ENCODE data around the gene YES1. TPM values are rescaled to one million over a fixed set of nuclear protein-coding genes. Genes with fewer than 3 reads are reported as not detected.

YES1 gene
- total RNA-seq, 4 donors from 2014 or later, result 46.2 to 119 (median 83.0) TPM

DNA sequence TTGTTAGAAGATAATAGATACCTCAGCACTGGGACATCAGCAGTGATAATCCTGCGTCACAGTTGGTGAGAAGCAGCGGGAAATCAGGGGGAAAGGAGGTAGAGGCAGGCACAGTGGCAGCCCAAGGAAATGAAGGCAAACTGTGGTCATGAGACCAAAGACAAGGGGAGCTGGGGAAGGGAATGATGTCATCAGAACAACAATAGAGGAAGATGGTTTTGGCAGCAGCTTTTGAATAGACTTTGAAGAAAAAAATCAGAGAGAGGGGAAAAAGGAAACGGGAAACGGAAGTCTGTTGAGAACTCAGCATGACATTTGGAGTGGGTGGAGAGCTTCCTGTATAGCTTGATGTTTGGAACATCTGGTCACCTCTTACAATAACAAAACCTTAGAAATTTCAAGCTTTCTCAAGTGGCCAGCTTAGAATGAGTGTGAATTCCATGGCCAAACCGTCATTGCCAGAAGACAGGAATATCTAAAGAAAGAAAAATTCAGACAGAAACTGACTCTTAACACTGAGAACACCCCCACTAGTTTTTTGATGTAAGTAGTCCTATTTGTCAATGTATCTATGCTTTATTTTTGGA lies 18.4 kb upstream of the YES1 start:
- H3K4me3 ChIP-seq, result no peak overlapping the region
- TF ChIP-seq, protein P1, sequence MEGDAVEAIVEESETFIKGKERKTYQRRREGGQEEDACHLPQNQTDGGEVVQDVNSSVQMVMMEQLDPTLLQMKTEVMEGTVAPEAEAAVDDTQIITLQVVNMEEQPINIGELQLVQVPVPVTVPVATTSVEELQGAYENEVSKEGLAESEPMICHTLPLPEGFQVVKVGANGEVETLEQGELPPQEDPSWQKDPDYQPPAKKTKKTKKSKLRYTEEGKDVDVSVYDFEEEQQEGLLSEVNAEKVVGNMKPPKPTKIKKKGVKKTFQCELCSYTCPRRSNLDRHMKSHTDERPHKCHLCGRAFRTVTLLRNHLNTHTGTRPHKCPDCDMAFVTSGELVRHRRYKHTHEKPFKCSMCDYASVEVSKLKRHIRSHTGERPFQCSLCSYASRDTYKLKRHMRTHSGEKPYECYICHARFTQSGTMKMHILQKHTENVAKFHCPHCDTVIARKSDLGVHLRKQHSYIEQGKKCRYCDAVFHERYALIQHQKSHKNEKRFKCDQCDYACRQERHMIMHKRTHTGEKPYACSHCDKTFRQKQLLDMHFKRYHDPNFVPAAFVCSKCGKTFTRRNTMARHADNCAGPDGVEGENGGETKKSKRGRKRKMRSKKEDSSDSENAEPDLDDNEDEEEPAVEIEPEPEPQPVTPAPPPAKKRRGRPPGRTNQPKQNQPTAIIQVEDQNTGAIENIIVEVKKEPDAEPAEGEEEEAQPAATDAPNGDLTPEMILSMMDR (IDR thresholded peaks at IDR 0.05), result no peak
- TF ChIP-seq POLR2A (IDR thresholded peaks at IDR 0.05), result no peak
- DNase-seq, result no peak
- H3K36me3 ChIP-seq, result no peaks in the 10 kb centered on the region
- H3K4me1 ChIP-seq, result peaks cover 0 to 5% (median 0%) of the 10 kb centered on the region in 4 donors
- H3K9me3 ChIP-seq, result no peaks in the 10 kb centered on the region
- no peak overlapping the region for H3K27ac ChIP-seq
- no peaks in the 10 kb centered on the region for H3K27me3 ChIP-seq

DNA sequence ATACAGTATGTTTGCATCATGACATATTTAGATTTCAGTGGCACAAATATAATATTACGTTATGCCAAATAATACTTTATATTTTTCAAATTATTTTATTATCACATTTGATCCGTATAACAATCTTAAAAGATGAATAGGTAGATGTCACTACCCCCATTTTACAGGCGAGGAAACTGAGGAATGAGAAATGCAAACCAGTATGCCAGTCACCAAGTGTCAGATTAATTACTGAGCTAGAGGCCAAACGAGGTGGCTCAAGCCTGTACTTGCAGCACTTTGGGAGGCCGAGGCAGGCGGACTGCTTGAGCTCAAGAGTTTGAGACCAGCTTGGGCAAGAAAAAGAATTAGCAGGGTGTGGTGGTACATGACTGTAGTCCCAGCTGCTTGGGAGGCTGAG lies 17.4 kb upstream of the YES1 start:
- Histone ChIP-seq H3K36me3 (no peaks in the 10 kb centered on the region), H3K4me1 (peaks cover 0 to 5% (median 0%) of the 10 kb centered on the region in 4 donors), H3K9me3 (no peaks in the 10 kb centered on the region), H3K27ac (no peak overlapping the region), H3K4me3 (no peak overlapping the region), H3K27me3 (no peaks in the 10 kb centered on the region)
- no peak for TF ChIP-seq POLR2A (IDR thresholded peaks at IDR 0.05)
- TF ChIP-seq, protein P1 (IDR thresholded peaks at IDR 0.05), result no peak
- DNase-seq, result no peak

DNA sequence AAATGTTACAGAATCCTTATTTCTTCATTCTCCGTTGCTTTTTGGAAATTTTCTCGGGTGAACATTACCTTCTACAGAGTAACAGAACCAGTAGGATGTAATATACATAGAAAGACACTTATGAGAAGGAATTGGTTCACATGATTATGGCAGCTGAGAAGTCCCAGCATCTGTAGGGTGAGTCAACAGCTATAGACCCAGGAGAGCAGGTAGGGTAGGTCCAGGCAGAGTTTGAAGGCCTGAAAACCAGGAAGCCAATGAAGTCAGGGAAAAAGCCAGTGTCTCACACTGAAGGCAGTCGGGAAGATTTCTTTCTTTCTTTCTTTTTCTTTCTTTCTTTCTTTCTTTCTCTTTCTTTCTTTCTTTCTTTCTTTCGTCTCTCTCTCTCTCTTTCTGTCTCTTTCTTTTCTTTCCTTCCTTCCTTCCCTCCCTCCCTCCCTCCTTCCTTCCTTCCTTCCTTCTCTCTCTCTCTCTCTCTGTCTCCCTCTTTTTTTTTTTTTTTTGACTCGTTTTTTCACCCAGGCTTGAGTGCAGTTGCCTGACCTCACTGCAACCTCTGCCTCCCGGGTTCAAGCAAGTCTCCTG lies 15.1 kb upstream of the YES1 start:
- TF ChIP-seq POLR2A (IDR thresholded peaks at IDR 0.05), result no peak
- TF ChIP-seq, protein P1 (IDR thresholded peaks at IDR 0.05), result no peak
- no peak overlapping the region for H3K27ac ChIP-seq
- H3K27me3 ChIP-seq, result no peaks in the 10 kb centered on the region
- no peak overlapping the region for H3K4me3 ChIP-seq
- DNase-seq, result no peak
- no peaks in the 10 kb centered on the region for H3K36me3 ChIP-seq
- no peaks in the 10 kb centered on the region for H3K4me1 ChIP-seq
- no peaks in the 10 kb centered on the region for H3K9me3 ChIP-seq

DNA sequence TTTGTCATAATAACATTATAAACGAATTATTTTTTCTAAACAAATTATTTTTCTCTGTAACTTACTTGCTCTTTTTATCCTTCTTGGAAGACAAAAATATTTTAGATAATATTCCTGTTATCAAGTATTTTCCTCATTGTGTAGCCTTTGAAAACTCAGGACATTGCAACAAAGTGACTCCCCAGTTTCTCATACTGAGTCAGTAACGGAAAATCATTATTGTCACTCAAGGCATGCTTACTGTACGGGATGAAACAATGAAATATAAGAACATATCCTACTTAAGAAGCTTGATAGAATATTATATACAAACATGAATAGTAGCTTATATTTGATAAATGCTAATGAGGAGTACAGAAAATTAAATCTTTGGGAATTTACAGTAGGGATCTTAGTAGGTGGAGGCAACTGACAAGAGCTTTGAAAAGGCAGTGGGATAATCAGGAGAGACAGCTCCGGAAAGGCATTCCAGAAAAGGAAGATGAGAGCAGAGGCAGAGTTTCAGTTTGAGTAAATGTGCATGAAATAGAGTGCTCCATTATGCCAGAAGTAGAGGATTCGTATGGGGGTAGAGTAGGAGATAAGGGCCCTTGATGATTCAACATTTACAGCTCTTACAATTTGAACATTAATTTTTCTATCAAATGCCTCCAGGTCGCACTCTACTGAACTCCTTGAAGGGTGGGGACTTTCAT lies 14.0 kb upstream of the YES1 start:
- Histone ChIP-seq H3K9me3 (no peaks in the 10 kb centered on the region), H3K36me3 (no peaks in the 10 kb centered on the region), H3K27me3 (no peaks in the 10 kb centered on the region), H3K27ac (no peak overlapping the region), H3K4me1 (no peaks in the 10 kb centered on the region), H3K4me3 (no peak overlapping the region)
- no peak for DNase-seq
- no peak for TF ChIP-seq POLR2A (IDR thresholded peaks at IDR 0.05)
- TF ChIP-seq, protein P1 (IDR thresholded peaks at IDR 0.05), result no peak

DNA sequence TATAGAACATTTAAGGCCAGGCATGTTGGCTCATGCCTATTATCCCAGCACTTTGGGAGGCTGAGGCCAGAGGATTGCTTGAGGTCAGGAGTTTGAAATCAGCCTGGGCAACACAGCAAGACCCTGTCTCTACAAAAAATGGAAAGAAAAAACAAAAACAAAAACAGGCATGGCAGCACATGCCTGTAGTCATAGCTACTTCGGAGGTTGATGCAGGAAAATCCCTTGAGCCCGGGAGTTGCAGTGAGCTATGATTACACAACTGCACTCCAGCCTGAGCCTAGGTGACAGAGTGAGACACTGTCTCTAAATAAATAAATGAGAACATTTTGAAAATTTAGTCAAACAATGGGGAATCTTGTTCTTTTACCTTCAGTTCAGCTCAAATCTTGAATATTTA lies 12.1 kb upstream of the YES1 start:
- Histone ChIP-seq H3K27me3 (no peaks in the 10 kb centered on the region), H3K36me3 (no peaks in the 10 kb centered on the region), H3K9me3 (no peaks in the 10 kb centered on the region), H3K4me1 (no peaks in the 10 kb centered on the region), H3K4me3 (no peak overlapping the region), H3K27ac (no peak overlapping the region)
- no peak for DNase-seq
- TF ChIP-seq, protein P1 (IDR thresholded peaks at IDR 0.05), result no peak
- no peak for TF ChIP-seq POLR2A (IDR thresholded peaks at IDR 0.05)

Data from Peyer's patch (tissue), 4 donors.